Measurements from ENCODE around the gene OST4.
"Not testable (repeated sequence)": the region's sequence is repeated elsewhere in the genome, so short reads cannot be mapped to it uniquely, and the experiment has no call there.

Gene OST4

DNA sequence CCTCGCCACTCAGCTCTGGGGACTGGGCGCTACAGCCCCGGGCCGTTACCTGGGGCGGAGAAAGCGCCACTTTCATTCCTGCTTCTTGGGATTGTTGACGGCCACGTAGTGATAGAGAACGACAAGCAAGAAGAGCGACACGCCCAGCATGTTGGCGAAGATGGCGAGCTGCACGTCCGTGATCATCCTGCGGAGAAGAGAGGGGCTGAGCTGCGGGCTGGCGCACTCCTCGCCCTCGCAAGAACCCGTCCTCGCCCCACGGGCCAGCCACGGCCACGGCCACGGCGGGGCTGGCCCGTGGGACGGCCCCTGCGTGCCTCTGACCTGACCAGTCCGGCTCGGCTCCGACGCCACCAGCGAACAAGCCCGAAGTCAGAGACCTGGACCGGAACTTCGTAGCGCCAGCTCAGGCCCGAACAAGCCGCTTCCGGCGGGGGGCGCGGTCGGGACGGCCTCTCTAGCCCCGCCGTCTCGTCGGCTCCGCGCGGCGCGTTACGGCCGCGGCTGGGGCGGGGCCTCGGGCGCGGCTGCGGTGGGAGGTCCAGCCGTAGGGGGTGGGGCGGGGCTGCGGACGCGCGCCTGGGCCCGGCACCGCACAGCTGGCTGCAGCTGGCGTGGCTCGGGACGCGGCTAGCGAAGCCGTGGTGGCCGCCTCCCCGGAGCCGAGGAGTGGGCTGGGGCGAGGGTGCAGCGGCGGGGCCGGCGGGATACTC is at the start of gene OST4:
TSS of gene OST4 (minus strand) at position 378 of the 713 bp plus-strand sequence.
- peak; percentile 71 for DNase-seq

DNA sequence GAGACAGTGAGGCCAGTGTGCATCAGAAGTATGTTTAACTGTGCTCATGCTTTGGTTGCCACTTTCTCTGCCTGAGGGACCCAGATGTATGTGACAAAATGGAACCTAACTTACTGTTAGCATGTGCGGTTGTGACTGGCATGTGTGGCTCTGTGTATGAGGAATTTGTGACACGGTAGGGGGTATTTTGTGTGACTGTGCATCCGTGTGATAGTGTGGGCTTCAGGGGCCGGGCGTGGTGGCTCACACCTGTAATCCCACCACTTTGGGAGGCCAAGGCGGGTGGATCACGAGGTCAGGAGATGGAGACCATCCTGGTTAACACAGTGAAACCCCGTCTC is 47.8 kb upstream of the OST4 start:
- DNase-seq = not testable (repeated sequence)

- no peak for DNase-seq
Measured at GRCh38 chr2:27118525-27119329, 47.3 kb upstream of the OST4 start, which contains the start of gene CGREF1. TSS of gene CGREF1 (minus strand) at chr2:27119128. CDS start at chr2:27104366, 14,762 bp downstream.

GRCh38 chr2:27117995-27118524 is 46.6 kb upstream of the OST4 start:
- no peak for DNase-seq

DNA sequence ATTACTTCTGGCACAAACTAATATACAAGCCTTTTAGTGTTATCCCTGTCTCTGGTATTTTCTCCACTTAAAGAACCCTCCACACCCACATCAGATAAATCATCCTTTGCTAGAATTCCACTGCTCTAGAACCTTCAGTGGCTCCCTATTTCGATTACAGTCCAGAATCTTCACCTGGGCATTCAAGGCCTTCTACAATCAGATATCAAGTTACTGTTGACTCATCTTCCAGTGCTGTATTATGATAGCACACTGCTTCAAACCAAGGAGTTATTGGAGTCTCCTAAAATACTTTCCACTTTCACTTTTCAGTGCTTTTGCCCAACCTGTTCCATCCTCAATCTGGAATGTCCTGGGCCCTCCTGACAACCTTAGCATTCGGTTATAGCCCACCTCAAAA is 44.1 kb upstream of the OST4 start:
- no peak for DNase-seq

DNA sequence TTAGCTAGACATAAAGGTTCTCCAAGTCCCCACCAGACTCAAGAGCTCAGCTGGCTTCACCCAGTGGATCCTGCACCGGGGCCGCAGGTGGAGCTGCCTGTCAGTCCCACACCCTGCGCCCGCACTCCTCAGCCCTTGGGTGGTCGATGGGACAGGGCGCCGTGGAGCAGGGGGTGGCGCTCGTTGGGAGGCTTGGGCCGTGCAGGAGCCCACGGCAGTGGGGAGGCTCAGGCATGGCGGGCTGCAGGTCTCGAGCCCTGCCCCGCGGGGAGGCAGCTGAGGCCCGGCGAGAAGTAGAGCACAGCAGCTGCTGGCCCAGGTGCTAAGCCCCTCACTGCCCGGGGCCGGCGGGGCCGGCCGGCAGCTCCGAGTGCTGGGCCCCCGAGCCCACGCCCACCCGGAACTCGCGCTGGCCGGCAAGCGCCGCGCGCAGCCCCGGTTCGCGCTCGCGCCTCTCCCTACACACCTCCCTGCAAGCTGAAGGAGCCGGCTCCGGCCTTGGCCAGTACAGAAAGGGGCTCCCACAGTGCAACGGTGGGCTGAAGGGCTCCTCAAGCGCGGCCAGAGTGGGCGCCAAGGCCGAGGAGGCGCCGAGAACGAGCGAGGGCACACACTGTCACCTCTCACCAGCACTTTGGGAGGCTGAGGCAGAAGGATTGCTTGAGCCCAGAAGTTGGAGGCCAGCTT is 40.1 kb upstream of the OST4 start:
- not testable (repeated sequence) for DNase-seq

DNA sequence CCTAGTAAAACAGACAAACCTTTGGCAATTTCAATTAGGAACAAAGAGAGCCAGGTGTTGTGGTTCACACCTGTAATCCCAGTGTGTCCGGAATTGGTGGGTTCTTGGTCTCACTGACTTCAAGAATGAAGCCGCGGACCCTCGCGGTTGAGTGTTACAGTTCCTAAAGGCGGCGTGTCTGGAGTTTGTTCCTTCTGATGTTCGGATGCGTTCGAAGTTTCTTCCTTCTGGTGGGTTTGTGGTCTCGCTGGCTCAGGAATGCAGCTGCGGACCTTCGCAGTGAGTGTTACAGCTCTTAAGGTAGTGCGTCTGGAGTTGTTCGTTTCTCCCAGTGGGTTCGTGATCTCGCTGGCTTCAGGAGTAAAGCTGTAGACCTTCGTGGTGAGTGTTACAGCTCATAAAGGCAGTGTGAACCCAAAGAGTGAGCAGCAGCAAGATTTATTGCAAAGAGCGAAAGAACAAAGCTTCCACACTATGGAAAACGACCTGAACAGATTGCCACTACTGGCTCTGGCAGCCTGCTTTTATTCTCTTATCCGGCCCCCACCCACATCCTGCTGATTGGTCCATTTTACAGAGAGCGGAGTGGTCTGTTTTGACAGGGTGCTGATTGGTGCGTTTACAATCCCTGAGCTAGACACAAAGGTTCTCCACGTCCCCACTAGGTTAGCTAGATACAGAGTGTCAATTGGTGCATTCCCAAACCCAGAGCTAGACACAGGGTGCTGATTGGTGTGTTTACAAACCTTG is 39.3 kb upstream of the OST4 start:
- DNase-seq = not testable (repeated sequence)

DNA sequence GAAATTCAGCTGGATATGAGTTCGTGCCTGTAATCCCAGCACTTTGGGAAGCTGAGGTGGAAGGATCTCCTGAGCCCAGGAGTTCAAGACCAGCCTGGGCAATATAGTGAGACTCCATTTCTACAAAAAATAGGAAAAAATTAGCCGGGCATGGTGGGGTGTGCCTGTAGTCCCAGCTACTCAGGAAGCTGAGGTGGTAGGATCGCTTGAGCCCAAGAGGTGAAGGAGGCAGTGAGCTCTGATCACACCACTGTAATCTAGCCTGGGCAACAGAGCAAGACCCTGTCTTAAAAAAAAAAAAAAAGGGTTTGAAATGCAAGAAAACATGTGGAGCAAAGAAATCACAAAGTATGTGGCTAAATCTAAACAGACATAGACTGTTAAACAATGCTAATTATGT is 37.6 kb upstream of the OST4 start:
- no peak for DNase-seq

GRCh38 chr2:27108221-27108620 is 36.8 kb upstream of the OST4 start:
- DNase-seq = no peak

- no peak for DNase-seq
Measured at GRCh38 chr2:27105981-27106380, 34.5 kb upstream of the OST4 start.

DNA sequence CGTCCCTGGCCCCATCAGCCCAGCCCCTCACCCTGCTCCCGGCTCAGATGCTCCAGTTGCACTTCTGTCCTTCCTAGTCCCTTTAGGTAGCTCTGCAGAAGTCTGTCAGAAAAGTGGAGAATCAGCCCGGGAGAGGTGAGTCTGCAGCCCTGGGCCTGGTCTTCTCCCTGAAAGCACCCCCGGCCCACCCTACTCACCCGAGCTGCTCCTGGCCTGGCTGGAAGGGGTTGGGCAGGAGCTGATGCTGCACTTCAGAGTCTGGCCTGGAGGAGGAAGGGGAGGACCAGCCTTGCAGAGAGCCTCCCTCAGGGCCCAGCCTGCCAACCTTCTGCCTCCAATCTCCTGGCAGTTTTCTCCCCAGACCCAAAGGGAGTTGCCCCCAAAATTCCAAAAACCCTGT is 30.9 kb upstream of the OST4 start:
- DNase-seq = no peak

DNA sequence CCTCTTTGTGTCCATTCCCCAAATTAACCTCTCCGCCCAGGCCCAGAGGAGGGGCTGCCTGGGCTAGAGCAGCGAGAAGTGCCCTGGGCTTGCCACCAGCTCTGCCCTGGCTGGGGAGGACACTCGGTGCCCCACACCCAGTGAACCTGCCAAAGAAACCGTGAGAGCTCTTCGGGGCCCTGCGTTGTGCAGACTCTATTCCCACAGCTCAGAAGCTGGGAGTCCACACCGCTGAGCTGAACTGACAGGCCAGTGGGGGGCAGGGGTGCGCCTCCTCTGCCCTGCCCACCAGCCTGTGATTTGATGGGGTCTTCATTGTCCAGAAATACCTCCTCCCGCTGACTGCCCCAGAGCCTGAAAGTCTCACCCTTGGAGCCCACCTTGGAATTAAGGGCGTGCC is 28.6 kb upstream of the OST4 start:
- no peak for DNase-seq

- DNase-seq = no peak
Measured at GRCh38 chr2:27099334-27099955, 28.0 kb upstream of the OST4 start.

DNA sequence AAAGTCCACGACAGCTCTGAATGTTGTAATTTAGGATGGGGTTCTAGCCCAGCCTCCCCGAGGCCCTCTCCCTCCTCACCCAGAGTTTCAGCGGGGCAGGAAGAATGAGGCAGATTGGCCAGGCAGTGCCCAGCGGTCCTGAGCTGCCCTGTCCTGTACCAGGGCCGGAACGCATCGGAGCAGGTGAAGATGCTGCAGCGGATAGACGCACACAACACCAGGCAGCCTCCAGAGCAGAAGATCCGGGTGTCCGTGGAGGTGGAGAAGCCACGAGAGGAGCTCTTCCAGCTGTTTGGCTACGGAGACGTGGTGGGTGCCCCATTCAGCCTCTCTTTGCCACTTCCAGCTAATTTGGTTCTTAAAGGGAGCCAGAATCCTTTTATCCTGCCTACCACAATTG is 25.9 kb upstream of the OST4 start:
- no peak for DNase-seq

DNA sequence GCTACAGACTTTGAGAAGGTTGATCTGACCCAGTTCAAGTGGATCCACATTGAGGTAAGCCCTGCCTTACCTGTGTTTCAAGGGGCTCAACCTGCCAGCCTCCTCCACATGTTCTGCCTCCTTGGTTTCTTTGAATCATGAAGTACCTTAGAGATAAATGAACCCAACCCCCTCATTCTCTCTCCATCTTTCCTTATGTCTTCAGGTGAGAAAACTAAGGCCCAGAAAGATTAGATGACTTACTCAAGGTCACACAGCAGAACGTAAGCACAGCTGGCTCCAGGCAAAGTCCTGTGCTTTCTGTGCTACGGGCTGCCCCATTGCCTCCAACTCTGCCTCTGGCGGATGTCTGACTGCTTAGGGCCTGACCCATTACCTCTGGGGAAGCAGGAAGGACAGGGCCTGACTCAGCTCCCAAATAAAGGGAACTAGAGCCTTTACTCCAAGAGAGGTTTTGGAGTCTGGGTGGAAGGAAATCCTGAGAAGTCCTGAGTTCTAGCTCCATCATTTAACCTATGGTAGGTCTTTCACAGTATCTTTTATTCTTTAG is 25.4 kb upstream of the OST4 start:
- DNase-seq = no peak

- DNase-seq = no peak
Measured at GRCh38 chr2:27095745-27096651, 24.5 kb upstream of the OST4 start.

DNA sequence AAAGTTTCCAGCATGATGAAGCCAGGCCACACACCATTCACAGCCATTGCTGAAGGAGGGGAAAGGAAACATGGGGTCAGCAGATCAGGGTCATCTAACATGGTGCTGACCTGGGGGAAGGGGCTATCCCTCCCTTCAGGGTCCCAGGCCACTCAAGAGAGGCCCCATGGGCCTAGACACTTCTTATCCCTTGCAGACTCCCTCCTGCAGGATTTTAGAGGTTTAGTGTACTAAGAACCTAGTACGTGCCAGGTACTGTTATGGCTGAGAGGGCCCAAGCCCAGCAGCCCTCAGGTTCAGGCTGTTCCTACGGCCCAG is 23.9 kb upstream of the OST4 start:
- no peak for DNase-seq

GRCh38 chr2:27094353-27094984 is 23.0 kb upstream of the OST4 start:
- DNase-seq = no peak

GRCh38 chr2:27093430-27094352 is 22.2 kb upstream of the OST4 start:
- DNase-seq = no peak
